Breast epithelium (tissue), 4 donors: ENCODE results near the gene CNDP1. TPM values are rescaled to one million over a fixed set of nuclear protein-coding genes. Genes with fewer than 3 reads are reported as not detected.

Experiments
- DNase-seq, 2 donors: peaks; one replicate each; pipeline ENCODE4 v3.0.0-alpha.2; 2019; ENCODE audit warnings: low spot score in 2 of 2
- H3K27ac ChIP-seq, 2 donors: fragments of 200-600 bp; sonication (generic) in 1 of 2; one replicate each; pipeline ENCODE4 v1.5.1; 2016 to 2019; ENCODE audit warnings: mild to moderate bottlenecking in 1 of 2
- H3K27me3 ChIP-seq, 2 donors: fragments of 200-600 bp; sonication (generic) in 1 of 2; one replicate each; pipeline versions ENCODE4 v1.5.1 to v1.6.0; 2017 to 2019; ENCODE audit warnings: control low read depth in 1 of 2, mild to moderate bottlenecking in 1 of 2
- H3K36me3 ChIP-seq: fragments of 200-600 bp; one replicate; pipeline ENCODE4 v1.5.1; 2019
- H3K4me1 ChIP-seq, 2 donors: fragments of 200-600 bp; sonication (generic); one replicate each; pipeline ENCODE4 v1.5.1; 2016 to 2019; ENCODE audit warnings: control low read depth in 1 of 2
- H3K4me3 ChIP-seq, 3 donors: fragments of 200-600 bp; sonication (generic); 1 replicate in 2 of 3; 2 replicates in 1 of 3; pipeline ENCODE4 v1.5.1; 2016 to 2019; ENCODE audit warnings: mild to moderate bottlenecking in 3 of 3, moderate library complexity in 2 of 3
- H3K9me3 ChIP-seq, 2 donors: fragments of 200-600 bp; sonication (generic) in 1 of 2; one replicate each; pipeline ENCODE4 v1.5.1; 2016 to 2019; ENCODE audit warnings: control low read depth in 1 of 2
- POLR2A ChIP-seq: fragments of 450-650 bp; IDR thresholded peaks from one replicate; pipeline ENCODE4 v1.6.1; 2016; ENCODE audit warnings: antibody characterized with exemption, mild to moderate bottlenecking, moderate library complexity
- POLR2AphosphoS5 ChIP-seq, 3 donors: sonication (generic); formaldehyde crosslinking; IDR thresholded peaks; one replicate each; pipeline ENCODE4 v1.6.1; 2017; ENCODE audit warnings: antibody characterized with exemption in 3 of 3
- intact Hi-C: fragments of 100-400 bp; cut with DNase I; formaldehyde crosslinking; loops from one replicate; pipeline ENCODE4 v1.15.1; 2023; ENCODE audit warnings: low total_unique reads
- total RNA-seq, 3 donors: library from RNA; depleted of rRNA; stranded (reverse); fragments of >200 nt; gene quantifications; one replicate each; pipeline ENCODE4 v1.1.0, GENCODE V29; 2016
- TF ChIP-seq, protein P1 (sequence below), 3 donors: fragments of 450-650 bp; IDR thresholded peaks; one replicate each; pipeline ENCODE4 v1.5.1; 2016 to 2017; ENCODE audit warnings: antibody characterized with exemption in 3 of 3, mild to moderate bottlenecking in 3 of 3, moderate library complexity in 3 of 3

The CNDP1 gene, protein sequence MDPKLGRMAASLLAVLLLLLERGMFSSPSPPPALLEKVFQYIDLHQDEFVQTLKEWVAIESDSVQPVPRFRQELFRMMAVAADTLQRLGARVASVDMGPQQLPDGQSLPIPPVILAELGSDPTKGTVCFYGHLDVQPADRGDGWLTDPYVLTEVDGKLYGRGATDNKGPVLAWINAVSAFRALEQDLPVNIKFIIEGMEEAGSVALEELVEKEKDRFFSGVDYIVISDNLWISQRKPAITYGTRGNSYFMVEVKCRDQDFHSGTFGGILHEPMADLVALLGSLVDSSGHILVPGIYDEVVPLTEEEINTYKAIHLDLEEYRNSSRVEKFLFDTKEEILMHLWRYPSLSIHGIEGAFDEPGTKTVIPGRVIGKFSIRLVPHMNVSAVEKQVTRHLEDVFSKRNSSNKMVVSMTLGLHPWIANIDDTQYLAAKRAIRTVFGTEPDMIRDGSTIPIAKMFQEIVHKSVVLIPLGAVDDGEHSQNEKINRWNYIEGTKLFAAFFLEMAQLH
- total RNA-seq: under 1 TPM in 1 of 3 donors, not detected in 2; 0.33 TPM

DNA sequence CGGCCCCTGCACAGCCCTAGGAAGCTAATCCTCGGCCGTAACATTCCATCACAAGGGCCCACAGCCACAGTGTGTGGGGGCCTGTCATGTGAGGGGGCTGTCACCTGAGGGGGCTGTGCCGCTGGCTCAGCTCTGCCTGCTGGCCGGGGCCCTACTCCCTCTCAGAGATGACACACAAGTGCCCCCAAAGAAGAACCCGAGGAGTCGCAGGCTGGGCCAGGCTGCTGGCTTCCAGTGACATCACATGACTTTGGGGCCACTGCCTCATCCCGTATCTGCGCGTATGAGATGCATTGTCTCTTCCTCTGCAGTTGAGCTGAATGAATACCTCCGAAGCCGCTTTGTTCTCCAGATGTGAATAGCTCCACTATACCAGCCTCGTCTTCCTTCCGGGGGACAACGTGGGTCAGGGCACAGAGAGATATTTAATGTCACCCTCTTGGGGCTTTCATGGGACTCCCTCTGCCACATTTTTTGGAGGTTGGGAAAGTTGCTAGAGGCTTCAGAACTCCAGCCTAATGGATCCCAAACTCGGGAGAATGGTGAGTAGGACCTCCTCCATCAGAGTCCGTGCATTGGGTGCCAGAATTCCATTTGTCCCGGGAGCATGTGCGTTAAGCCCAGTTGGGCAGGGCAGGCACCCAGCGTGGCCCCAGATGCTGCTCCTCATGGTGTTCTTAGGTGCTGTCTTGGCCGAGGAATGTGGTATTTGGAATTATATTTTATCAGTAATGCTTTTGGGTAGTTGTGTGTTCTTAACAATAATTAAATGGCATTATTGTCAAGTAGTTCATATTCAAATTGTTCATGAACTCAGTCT, at the start of gene CNDP1:
TSS of gene CNDP1 (plus strand) at position 351 of the 820 bp plus-strand sequence. CDS start at position 519, 168 bp downstream.
- Histone ChIP-seq H3K27me3 (no peaks in the 10 kb centered on the region), H3K9me3 (no peaks in the 10 kb centered on the region), H3K36me3 (no peaks in the 10 kb centered on the region), H3K4me1 (no peaks in the 10 kb centered on the region), H3K27ac (no peak within 1 kb of the TSS), H3K4me3 (no peak within 1 kb of the TSS)
- intact Hi-C loops: no loop called here
- TF ChIP-seq POLR2A: no peak
- no peak for TF ChIP-seq POLR2AphosphoS5 (IDR thresholded peaks at IDR 0.05)
- TF ChIP-seq, protein P1, sequence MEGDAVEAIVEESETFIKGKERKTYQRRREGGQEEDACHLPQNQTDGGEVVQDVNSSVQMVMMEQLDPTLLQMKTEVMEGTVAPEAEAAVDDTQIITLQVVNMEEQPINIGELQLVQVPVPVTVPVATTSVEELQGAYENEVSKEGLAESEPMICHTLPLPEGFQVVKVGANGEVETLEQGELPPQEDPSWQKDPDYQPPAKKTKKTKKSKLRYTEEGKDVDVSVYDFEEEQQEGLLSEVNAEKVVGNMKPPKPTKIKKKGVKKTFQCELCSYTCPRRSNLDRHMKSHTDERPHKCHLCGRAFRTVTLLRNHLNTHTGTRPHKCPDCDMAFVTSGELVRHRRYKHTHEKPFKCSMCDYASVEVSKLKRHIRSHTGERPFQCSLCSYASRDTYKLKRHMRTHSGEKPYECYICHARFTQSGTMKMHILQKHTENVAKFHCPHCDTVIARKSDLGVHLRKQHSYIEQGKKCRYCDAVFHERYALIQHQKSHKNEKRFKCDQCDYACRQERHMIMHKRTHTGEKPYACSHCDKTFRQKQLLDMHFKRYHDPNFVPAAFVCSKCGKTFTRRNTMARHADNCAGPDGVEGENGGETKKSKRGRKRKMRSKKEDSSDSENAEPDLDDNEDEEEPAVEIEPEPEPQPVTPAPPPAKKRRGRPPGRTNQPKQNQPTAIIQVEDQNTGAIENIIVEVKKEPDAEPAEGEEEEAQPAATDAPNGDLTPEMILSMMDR (IDR thresholded peaks at IDR 0.05): no peak
- no peak for DNase-seq

DNA sequence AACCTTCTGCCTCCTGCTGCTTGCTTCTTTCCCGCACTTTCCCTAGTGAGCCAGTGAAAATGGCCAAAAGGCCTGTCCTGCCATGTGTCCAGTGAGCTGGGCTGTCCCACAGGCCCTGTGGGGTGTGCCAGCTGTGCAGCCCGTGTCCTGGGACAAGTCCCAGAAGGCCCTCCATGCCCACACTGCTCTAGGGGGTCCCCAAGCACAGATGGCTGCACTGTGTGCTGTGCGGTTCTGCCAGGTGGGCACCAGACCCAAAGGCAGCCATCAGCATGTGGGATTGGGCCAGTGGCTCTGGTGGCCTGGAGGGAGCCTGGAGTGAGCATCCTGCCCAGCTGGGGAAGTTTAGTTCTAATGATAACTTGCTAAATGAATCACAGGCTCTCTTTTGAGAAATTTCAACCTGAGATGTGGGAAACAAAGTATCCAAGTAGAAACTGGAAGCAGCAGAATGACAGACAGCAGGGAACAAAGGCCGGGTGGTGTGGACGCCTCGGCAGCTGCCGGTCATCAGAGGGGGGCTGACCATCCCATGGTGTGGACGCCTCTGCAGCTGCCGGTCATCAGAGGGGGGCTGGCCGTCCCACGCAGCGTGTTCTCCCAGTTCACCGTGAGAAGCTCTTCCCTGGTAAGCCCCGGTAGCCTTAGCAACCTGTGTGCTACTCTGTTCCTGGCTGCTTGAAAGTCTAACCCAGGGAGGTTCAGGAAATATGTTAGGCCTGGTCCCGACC, 48.0 kb upstream of the CNDP1 start:
- no peaks in the 10 kb centered on the region for H3K9me3 ChIP-seq
- intact Hi-C loops: no loop called here
- no peak for TF ChIP-seq POLR2AphosphoS5 (IDR thresholded peaks at IDR 0.05)
- TF ChIP-seq POLR2A: no peak
- TF ChIP-seq, protein P1 (IDR thresholded peaks at IDR 0.05): no peak
- H3K27ac ChIP-seq: no peak overlapping the region
- no peak overlapping the region for H3K4me3 ChIP-seq
- no peaks in the 10 kb centered on the region for H3K4me1 ChIP-seq
- H3K36me3 ChIP-seq: no peaks in the 10 kb centered on the region
- H3K27me3 ChIP-seq: no peaks in the 10 kb centered on the region
- no peak for DNase-seq

DNA sequence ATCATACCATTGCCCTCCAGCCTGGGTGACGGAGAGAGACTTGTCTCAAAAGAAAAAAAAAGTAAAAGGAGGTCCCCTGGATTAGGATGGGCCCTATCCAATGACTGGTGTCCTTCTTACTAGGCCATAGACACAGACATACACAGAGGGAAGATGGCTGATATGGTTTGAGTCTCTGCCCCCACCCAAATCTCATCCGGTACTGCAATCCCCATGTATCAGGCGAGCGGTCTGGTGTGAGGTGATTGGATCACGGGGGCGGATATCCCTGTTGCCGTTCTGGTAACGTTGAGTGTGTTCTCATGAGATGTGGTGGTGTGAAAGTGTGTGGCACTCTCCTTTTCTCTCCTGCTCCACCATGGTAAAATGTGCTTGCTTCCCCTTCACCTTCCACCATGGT, 45.9 kb upstream of the CNDP1 start:
- no peak overlapping the region for H3K27ac ChIP-seq
- H3K4me3 ChIP-seq: no peak overlapping the region
- intact Hi-C loops: no loop called here
- DNase-seq: no peak
- no peaks in the 10 kb centered on the region for H3K9me3 ChIP-seq
- H3K36me3 ChIP-seq: no peaks in the 10 kb centered on the region
- H3K4me1 ChIP-seq: no peaks in the 10 kb centered on the region
- no peak for TF ChIP-seq POLR2A
- TF ChIP-seq POLR2AphosphoS5 (IDR thresholded peaks at IDR 0.05): no peak
- TF ChIP-seq, protein P1 (IDR thresholded peaks at IDR 0.05): no peak
- H3K27me3 ChIP-seq: no peaks in the 10 kb centered on the region

DNA sequence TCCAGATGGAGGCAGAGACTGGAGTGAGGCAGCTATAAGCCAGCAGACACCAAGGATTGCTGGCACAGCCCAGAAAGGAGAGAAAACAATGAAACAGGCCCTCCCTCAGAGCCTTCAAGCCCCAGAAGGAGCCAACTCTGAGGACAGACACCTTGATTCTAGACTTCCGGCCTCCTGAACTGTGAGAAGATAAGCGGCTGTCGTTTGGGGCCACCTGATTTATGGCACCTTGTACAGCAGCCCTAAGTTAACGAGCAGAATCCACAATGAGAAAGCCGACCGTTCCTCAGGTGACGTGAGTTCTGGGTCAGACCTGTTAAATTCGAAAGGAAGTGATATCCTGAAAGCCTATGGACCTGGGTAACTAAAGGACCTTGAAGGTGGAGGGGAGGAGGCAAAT, 45.4 kb upstream of the CNDP1 start:
- no peak overlapping the region for H3K4me3 ChIP-seq
- no peak for DNase-seq
- H3K36me3 ChIP-seq: no peaks in the 10 kb centered on the region
- TF ChIP-seq, protein P1 (IDR thresholded peaks at IDR 0.05): no peak
- TF ChIP-seq POLR2A (no peak), POLR2AphosphoS5 (IDR thresholded peaks at IDR 0.05) (no peak)
- no peaks in the 10 kb centered on the region for H3K9me3 ChIP-seq
- intact Hi-C loops: no loop called here
- H3K27ac ChIP-seq: no peak overlapping the region
- no peaks in the 10 kb centered on the region for H3K27me3 ChIP-seq
- H3K4me1 ChIP-seq: no peaks in the 10 kb centered on the region
